Mononuclear cell (primary cell): ENCODE measurements around the gene ALDH8A1. TPM values are rescaled to one million over a fixed set of nuclear protein-coding genes. Genes with fewer than 3 reads are reported as not detected.

Experiments used
- H3K27me3 ChIP-seq: 2 replicates; pipeline ENCODE4 v1.6.0; 2011; ENCODE audit warnings: low read length, control low read depth; ENCODE audit not compliant: insufficient read depth
- H3K4me1 ChIP-seq: 2 replicates; pipeline ENCODE4 v1.5.1; 2011; ENCODE audit warnings: mild to moderate bottlenecking, low read length, control low read depth; ENCODE audit not compliant: insufficient read depth
- H3K4me3 ChIP-seq: 2 replicates; pipeline ENCODE4 v1.5.1; 2011; ENCODE audit warnings: mild to moderate bottlenecking, low read length, moderate library complexity
- H3K9me3 ChIP-seq: 2 replicates; pipeline ENCODE4 v1.5.1; 2011; ENCODE audit warnings: low read depth, mild to moderate bottlenecking, control low read depth, low read length
- total RNA-seq: library from RNA; depleted of rRNA; stranded (reverse); fragments of >200 nt; gene quantifications from one replicate; pipeline ENCODE4 v1.2.3, GENCODE V29; 2012

Gene ALDH8A1
- total RNA-seq, 1 donor = 1.5 TPM

- Histone ChIP-seq H3K9me3 (no peaks in the 10 kb centered on the region), H3K4me1 (no peaks in the 10 kb centered on the region), H3K4me3 (no peak overlapping the region), H3K27me3 (no peaks in the 10 kb centered on the region)
Observed at GRCh38 chr6:134880487-134881190, 69.3 kb downstream of the ALDH8A1 start.

DNA sequence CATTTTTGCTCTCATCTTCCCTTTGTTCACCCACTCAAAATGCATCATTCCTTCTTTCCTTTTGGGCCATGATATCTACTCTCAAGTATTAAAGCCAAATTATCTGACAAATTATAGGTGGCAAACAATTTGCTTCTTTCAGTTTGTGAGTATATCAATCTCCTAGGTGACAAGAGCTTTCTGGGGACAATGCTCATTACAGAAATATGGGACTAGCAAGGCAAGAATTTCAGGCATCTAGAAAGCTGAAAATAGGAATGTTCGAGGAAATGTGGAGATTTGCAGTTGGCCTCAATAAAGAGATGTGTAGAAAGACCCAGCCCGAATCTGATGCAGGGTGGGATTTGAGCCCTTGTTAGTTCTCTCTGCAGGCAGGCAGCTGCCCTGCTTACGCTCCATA lies 71.8 kb downstream of the ALDH8A1 start:
- H3K27me3 ChIP-seq = no peaks in the 10 kb centered on the region
- H3K4me3 ChIP-seq = no peak overlapping the region
- H3K9me3 ChIP-seq = no peaks in the 10 kb centered on the region
- H3K4me1 ChIP-seq = no peaks in the 10 kb centered on the region

- no peak overlapping the region for H3K4me3 ChIP-seq
- no peaks in the 10 kb centered on the region for H3K4me1 ChIP-seq
- no peaks in the 10 kb centered on the region for H3K9me3 ChIP-seq
- H3K27me3 ChIP-seq = no peaks in the 10 kb centered on the region
Observed at GRCh38 chr6:134875367-134875766, 74.5 kb downstream of the ALDH8A1 start.

DNA sequence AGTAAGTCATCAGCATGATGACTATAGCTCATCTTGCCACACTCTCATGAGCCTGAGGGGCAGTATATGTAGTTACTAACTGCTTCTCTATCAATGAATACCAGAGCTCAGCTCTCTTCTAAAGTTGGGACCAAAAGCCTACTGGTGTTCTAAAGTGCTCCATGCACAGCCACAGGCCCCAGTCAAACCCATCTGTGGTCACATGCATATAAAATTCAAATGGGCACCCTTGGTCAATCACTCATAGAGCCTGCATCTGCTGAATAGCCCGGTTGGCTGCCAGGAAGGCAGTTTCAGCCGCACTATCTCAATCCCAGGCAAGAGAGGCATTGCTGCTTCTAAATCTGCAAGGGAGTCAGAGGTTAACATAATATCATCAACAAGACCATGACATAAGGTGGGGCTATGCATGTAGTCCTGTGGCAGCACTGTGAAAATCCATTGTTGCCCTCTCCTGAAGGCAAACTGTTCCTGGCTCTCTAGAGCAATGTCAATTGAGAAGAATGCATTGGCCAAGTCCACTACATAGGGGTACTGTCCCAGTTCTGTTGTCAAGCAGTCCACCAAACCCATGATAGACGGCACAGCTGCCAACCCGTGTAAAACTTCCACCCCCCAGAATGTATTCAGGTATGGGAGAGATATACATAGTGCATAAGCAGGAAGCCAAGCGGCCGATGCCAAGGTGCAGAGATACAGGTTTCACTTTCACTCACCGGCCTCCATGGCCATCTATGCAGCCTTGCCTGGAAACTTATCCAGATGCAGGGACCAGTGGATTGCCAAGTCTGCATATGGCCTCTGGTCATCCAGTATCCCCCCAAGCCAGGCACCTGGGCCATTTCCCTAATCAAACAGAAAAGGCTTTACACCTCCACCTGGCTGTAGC lies 76.2 kb downstream of the ALDH8A1 start:
- Histone ChIP-seq H3K4me3 (no peak overlapping the region), H3K9me3 (no peaks in the 10 kb centered on the region), H3K27me3 (no peaks in the 10 kb centered on the region)

GRCh38 chr6:134870677-134871498 lies 79.0 kb downstream of the ALDH8A1 start:
- Histone ChIP-seq H3K4me1 (no peaks in the 10 kb centered on the region), H3K4me3 (no peak overlapping the region), H3K27me3 (no peaks in the 10 kb centered on the region), H3K9me3 (no peaks in the 10 kb centered on the region)

More for the DNA sequence above, 76.2 kb downstream of the ALDH8A1 start:
- no peaks in the 10 kb centered on the region for H3K4me1 ChIP-seq

GRCh38 chr6:134868812-134869211 lies 81.1 kb downstream of the ALDH8A1 start:
- H3K27me3 ChIP-seq = no peaks in the 10 kb centered on the region
- no peaks in the 10 kb centered on the region for H3K4me1 ChIP-seq

More at GRCh38 chr6:134868812-134869211, 81.1 kb downstream of the ALDH8A1 start:
- H3K9me3 ChIP-seq = no peaks in the 10 kb centered on the region
- no peak overlapping the region for H3K4me3 ChIP-seq

Other genes starting within 250 kb of the ALDH8A1 start
- 177 TPM for gene HBS1L, start 104.7 kb upstream of the ALDH8A1 start, total RNA-seq
- 4.8 TPM for gene MYB, start 231.2 kb upstream of the ALDH8A1 start, total RNA-seq